ENCODE data around the gene RAB17.
"Not testable (repeated sequence)": the region's sequence is repeated elsewhere in the genome, so short reads cannot be mapped to it uniquely, and the experiment has no call there.

RAB17 gene

DNA sequence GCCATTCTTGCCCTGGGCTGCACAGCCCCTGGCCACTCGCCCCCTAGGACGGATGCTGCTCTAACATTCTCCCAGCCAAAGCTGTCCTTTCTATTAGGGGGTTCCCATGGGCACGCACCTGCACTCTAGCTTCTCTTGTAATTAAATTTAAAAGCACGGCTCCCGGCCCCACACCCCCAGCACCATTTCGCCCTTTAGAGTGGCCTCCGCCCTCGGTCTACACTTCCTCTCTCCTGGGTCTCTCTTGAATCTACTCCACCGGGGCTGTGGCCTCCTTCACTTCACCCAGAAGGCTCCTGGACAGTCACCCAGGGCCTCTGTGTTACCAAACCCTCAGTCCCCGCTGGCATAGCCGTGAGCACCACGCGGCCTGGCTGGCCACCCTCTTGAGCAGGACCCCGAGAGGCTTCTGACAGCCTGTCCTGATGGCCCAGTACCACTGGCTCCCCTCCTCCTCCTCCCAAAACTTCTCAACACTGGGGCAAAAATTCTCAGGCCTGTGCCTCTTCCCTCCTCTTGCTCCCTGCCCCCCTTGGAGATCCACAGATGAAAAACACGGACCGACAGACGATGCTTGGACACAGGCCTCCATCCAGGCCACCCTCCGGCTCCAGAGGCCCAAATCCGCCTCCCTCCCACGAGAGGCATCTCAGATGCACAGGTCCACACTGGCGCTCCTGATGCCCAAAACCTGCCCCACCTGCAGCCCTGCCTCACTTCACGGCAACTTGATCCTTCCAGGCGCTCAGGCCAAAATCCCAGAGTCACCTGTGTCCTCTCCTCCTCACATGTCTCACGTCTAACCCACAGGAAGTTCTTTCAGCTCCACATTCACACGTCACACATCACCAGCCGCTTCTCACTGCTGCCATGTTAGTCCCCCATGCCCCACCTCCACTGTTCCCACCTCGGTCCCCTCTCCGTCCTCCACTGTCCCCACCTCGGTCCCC lies 6.9 kb upstream of the RAB17 start:
- no peak for DNase-seq

GRCh38 chr2:237596520-237597195 lies 6.1 kb upstream of the RAB17 start:
- DNase-seq = no peak

- not testable (repeated sequence) for DNase-seq
Observed at GRCh38 chr2:237595829-237596519, 5.4 kb upstream of the RAB17 start.

DNA sequence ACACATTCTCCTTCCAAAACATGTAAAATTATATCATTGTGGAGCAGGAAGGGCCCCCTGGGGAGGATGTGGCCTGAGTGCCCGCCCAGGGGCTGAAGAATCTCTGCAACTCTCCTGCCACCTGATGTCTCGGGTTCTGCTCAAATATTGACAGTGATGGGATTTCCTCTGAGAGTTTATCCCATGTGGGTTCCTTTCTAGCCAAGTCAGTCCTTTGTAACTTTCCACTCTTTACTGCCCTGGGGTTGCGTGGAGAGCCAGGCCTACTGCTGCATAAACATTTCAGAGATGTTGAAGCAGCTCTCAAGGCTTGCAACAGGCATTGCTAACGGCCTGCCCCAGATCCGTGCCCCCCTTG lies 4.0 kb upstream of the RAB17 start:
- no peak for DNase-seq

DNA sequence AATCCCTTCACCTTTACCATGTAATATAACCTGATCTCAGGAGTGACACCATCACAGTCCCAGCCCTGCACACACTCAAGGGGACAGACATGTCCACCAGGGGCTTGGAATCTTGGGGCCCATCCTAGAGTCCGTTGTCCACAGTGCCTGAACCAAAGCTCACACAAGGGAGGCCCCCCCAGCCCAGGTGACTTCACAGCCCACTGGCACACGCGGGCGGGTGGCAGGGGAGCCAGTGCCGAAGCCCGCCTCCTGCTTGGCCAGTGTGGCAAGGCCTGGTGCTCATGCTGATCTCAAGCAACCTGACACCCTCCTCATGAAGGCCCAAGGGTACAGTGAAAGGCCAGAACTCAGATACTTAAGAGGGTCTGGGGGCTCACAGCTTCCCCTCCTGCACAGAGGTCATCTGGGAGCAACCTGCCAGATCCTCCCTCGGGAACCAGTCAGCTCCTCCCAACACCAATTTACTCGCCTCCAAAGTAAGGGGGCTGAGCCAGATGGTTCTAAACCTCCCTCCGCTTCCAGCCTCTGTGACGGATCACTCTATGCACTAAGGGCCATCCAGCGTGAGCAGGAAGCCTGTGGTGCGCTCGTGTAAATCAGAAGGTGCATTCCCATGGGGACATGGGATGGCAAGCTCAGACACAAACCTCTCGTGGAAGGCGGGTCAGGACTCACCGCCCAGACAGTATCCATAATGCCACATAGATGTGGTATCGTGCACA lies 3.2 kb upstream of the RAB17 start:
- no peak for DNase-seq

DNA sequence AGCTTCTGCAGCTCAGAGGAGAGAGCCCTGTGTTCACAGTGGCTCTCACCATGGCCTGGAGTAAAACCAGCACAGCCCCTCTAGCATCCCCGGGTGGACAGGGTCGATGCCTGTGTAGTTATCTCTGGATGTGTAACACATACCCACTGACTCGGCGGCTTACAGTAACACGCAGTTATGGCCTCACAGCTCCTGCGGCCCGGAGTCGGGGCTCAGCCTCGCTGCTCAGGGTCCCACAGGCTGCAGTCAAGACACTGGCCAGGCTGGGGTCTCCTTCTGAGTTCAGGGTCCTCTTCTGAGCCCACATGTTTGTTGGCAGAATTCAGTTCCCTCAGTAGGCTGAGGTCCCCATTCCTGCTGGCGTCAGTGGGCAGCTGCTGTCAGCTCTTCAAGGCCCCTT lies 2.5 kb upstream of the RAB17 start:
- DNase-seq = no peak

DNA sequence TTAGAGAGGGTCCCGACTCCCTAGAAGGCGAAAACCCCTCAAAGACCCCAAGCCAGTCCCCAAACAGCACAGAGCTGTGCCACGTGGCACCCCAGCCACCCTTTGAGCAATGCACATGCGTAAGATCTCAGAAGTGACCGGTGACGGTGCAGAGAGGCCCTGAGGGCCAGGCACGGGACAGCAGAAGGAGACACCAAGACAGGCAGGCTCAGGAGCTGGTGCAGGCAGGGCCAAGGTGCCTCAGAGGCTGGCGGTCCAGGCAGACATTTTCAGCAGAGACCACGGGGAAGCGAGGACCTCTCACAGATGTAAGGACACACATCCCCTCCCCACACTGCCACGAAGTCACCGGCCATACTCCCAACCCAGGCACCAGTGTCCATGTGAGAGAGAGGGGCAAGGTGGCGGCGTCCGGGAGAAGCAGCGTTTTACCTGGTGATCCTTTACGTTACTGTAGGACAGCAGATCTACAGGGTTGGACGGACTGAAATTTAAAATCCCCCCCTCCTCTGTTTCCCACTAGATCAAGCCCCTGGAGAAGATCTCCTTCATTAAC lies 2.0 kb upstream of the RAB17 start:
- no peak for DNase-seq

DNA sequence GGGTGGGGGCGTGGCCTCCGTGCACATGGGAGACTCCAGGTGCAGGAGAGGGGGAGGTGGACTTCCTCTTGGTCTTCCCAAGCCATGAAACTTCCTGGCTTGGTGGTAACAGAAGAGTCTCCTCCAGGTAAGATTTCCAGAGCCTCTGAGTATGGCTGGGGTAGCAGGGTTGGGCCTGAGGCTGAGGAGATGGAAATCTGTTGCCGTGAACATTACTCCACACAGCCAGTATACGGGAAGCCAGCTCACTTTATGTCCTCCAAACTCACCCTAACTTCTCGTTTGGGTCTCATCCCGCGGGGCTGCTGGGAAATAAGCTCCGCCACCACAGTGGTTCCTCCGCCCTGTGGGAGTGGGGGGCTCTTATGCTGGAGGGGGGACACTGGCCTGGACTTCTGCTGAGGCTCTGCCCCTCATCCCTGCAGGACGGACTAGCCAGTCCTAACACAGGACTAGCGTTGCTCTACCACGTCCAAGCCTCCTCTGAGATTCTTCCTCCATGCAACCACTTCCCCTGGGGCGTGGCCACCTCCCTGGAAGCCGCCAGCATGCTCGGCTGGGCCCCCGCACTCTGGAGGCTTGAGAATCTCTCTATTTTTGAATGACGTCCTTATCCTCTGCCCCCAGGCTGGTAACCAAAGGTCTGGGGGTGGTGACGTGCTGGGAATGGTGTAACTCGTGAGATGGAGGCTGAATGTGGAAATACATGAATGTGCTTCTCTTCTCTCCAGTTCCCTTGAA lies 777 bp upstream of the RAB17 start:
- no peak for DNase-seq

GRCh38 chr2:237588044-237588696 lies 2.4 kb downstream of the RAB17 start:
- no peak for DNase-seq

- no peak for DNase-seq
Observed at GRCh38 chr2:237585590-237586221, 4.8 kb downstream of the RAB17 start.

- no peak for DNase-seq
Observed at GRCh38 chr2:237583385-237584295, 6.9 kb downstream of the RAB17 start.

DNA sequence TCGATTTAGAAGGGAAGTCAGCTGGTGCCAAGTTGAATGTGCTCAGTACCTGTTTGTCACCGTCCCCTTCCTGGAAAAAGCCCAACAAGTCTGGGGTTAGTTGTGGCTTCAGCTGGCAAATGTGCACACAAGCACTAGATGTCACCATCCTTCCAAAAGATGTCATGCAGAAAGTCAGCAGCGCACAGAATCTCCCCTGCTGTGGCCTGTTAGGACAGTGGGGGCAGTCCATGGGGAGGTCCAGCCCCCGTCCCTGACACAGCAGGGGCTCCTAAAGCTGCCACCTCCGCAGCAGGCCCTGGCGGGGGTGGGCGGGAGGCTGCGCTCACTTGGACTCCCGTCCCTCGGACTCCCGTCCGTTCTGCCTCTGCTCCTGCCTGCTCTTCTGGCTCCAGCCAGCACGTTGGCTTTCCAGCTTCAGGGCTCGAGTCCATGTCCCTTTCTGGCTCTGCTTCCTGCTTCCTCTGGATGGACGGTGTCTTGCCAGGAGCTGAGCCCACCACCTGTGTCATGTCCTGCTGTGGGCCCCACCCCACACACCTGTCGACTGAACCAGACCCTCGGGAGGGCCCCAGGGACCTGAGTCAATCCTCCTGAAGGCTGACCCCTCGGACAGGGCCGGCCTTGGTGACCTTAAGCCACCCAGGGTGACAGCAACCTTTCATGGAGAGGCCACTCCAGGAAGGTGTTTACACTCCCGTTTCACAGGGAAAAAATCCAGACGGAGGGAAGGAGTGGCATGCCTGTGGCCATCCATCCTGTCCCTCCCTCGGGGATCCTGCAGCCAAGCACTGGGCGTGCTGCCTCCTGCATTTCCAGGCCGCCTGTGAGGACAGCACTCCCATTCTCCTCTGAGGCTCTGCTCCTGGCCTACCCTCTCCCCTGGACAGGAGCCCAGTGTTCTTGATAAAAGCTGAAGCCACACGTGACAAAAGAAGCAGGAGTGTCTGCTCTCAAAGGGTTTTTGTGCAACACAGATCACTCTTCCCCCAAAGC lies 8.5 kb downstream of the RAB17 start:
- DNase-seq = peak; percentile 50

GRCh38 chr2:237581326-237581725 lies 9.2 kb downstream of the RAB17 start:
- DNase-seq = no peak

DNA sequence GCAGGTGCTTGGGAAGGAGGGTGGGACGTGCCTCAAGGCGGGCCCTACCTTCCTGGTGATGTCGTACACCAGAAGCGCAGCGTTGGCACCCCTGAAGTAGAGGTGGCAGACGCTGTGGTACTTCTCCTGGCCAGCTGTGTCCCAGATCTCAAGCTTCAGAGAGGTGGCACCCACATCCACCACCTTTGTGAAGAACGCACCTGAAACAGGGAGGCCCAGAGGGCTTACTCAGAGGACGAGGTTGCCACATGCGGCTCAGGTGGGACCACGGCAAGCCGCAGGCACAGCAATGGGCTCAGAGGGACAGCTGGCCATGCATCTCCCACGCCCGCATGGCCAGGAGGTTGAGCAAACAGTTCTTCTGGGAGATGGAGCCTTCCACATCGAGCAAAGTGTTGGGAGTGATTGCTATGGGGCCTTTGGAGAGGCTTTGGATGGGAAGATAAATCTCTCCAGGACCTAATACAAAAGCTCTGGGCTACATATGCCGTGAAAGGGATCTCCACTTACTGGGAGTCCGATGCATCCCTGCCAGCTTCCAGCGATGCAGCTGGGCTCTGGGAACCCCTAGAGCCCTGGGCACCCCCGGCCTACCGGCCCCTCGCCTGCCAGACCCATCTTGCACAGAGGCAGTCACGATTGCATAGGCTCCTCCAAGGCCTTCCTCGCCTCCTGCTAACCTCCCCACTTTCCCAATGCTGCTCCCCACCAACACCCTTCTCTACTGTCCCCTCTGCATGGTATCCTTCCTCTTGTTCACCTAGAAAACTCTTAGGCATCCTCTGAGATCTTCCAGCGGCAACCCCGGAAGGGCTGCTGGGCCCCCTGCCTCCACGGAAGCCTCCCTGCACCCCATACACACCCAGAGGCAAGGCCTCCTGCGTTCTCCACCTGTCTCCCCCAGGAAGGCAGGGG lies 12.3 kb downstream of the RAB17 start:
- DNase-seq = no peak

GRCh38 chr2:237577458-237577857 lies 13.1 kb downstream of the RAB17 start:
- no peak for DNase-seq

DNA sequence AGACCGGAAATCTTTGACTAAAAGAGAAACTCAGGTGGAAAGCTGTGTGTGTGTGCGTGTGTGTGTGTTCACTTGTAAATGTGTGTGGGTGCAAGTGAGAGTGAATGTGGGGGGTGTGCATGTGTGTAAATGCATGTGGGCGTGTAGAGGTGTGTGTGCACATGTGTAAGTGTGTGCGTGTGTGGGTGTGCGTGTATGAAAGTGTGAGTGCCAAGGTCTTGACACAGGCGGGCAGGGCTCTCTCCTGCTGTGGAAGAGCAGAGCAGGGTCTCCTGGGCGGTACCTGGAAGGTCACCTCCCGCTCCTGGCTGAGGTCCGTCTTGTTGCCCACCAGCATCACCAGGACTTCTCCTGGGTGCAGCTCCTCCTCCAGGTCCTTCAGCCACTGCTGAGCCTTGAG lies 13.6 kb downstream of the RAB17 start:
- no peak for DNase-seq
